Naive thymus-derived CD4-positive, alpha-beta T cell (primary cell): ENCODE measurements around the gene CHD2. TPM values are rescaled to one million over a fixed set of nuclear protein-coding genes. Genes with fewer than 3 reads are reported as not detected.

Source experiments
- ATAC-seq: fragments of 150-1000 bp; cut with Tn5 transposase; 2 replicates; pipeline ENCODE4 v1.10.0; 2021; ENCODE audit warnings: mild to moderate bottlenecking, moderate library complexity
- CTCF ChIA-PET: fragments of 350-600 bp; sonication (Branson Sonifier 250); formaldehyde crosslinking; loops from one replicate; lab custom pipeline; 2021; ENCODE audit warnings: antibody characterized with exemption; lab: Charles Lee
- POLR2A ChIA-PET: fragments of 350-600 bp; sonication (Branson Sonifier 250); formaldehyde crosslinking; loops from one replicate; lab custom pipeline; 2021; ENCODE audit warnings: antibody characterized with exemption, inconsistent platforms; lab: Charles Lee
- DNase-seq, 9 donors: peaks; one replicate each; pipeline versions ENCODE4 v3.0.0 to v3.0.0-alpha.2; 2020 to 2022; ENCODE audit warnings: mixed read lengths in 1 of 9
- H3K27ac ChIP-seq: one replicate; pipeline ENCODE4 v1.7.0; 2013; ENCODE audit warnings: mild to moderate bottlenecking, low read depth, low read length, moderate library complexity
- H3K27me3 ChIP-seq, 2 donors: one replicate each; pipeline ENCODE4 v1.7.0; 2013; ENCODE audit warnings: low read length in 2 of 2, mild to moderate bottlenecking in 2 of 2, moderate library complexity in 2 of 2; ENCODE audit not compliant: control insufficient read depth in 2 of 2, insufficient read depth in 2 of 2
- H3K36me3 ChIP-seq, 3 experiments: 1 replicate in 2 of 3; 2 replicates in 1 of 3; pipeline ENCODE4 v1.7.0; 2013; ENCODE audit warnings: low read length in 3 of 3, mild to moderate bottlenecking in 3 of 3, moderate library complexity in 1 of 3; ENCODE audit not compliant: insufficient read depth in 3 of 3, control insufficient read depth in 2 of 3
- H3K4me1 ChIP-seq, 2 donors: one replicate each; pipeline ENCODE4 v1.7.0; 2013; ENCODE audit warnings: low read length in 2 of 2, mild to moderate bottlenecking in 2 of 2, moderate library complexity in 1 of 2; ENCODE audit not compliant: control insufficient read depth in 2 of 2, insufficient read depth in 2 of 2
- H3K4me3 ChIP-seq: 2 replicates; pipeline ENCODE4 v1.7.0; 2013; ENCODE audit warnings: mild to moderate bottlenecking, low read length
- H3K9me3 ChIP-seq, 3 experiments: 1 replicate in 2 of 3; 2 replicates in 1 of 3; pipeline ENCODE4 v1.7.0; 2013; ENCODE audit warnings: low read length in 3 of 3; ENCODE audit not compliant: control insufficient read depth in 2 of 3
- H3K27ac Mint-ChIP-seq, 9 donors: one replicate each; pipeline ENCODE4 v1.8.0; 2020 to 2022; ENCODE audit warnings: mixed read lengths in 9 of 9, mild to moderate bottlenecking in 8 of 9, moderate library complexity in 5 of 9, inconsistent platforms in 2 of 9
- H3K27me3 Mint-ChIP-seq, 5 donors: one replicate each; pipeline ENCODE4 v1.8.0; 2021 to 2022; ENCODE audit warnings: mixed read lengths in 5 of 5, mild to moderate bottlenecking in 1 of 5
- H3K36me3 Mint-ChIP-seq, 5 donors: one replicate each; pipeline ENCODE4 v1.8.0; 2020 to 2022; ENCODE audit warnings: mixed read lengths in 5 of 5, mild to moderate bottlenecking in 3 of 5, inconsistent platforms in 1 of 5
- H3K4me1 Mint-ChIP-seq, 7 donors: one replicate each; pipeline ENCODE4 v1.8.0; 2020 to 2022; ENCODE audit warnings: mixed read lengths in 7 of 7, mild to moderate bottlenecking in 3 of 7, inconsistent platforms in 1 of 7
- H3K4me3 Mint-ChIP-seq, 10 donors: one replicate each; pipeline ENCODE4 v1.8.0; 2020 to 2022; ENCODE audit warnings: mild to moderate bottlenecking in 10 of 10, mixed read lengths in 10 of 10, moderate library complexity in 6 of 10, inconsistent platforms in 2 of 10
- H3K9me3 Mint-ChIP-seq, 11 donors: one replicate each; pipeline ENCODE4 v1.8.0; 2020 to 2022; ENCODE audit warnings: mixed read lengths in 11 of 11, mild to moderate bottlenecking in 4 of 11, inconsistent platforms in 1 of 11, moderate library complexity in 1 of 11
- intact Hi-C, 2 donors: fragments of 100-400 bp; cut with micrococcal nuclease; formaldehyde crosslinking; loops; one replicate each; pipeline ENCODE4 v1.15.1; 2023
- polyA plus RNA-seq, 2 donors: library from polyadenylated mRNA; unstranded; fragments of 300-500 nt; fragmentation: Illumina TruSeq; gene quantifications; one replicate each; pipeline ENCODE4 v1.2.3, GENCODE V29; 2021
- total RNA-seq, 6 experiments: library from RNA in 5 of 6; stranded (reverse) in 5 of 6; gene quantifications; 1 replicate in 5 of 6; 2 replicates in 1 of 6; pipeline ENCODE4 v1.2.3 and lab custom pipeline; 2021 to 2026

The CHD2 gene
- total and polyA plus RNA-seq, 7 experiments from 2014 or later: 70.0 to 492 (median 371) TPM

- peaks cover 56 to 92% (median 58%) of the 10 kb centered on the region in 3 experiments for H3K36me3 ChIP-seq
- no peak for ATAC-seq
- H3K4me3 Mint-ChIP-seq: no peak overlapping the region
- no peak overlapping the region for H3K27ac ChIP-seq
- H3K9me3 Mint-ChIP-seq: peaks cover 0 to 4% (median 0%) of the 10 kb centered on the region in 11 donors
- CTCF ChIA-PET: no interaction called here
- peaks cover 35 to 77% (median 52%) of the 10 kb centered on the region in 5 donors for H3K36me3 Mint-ChIP-seq
- no peaks in the 10 kb centered on the region for H3K4me1 ChIP-seq
- no peaks in the 10 kb centered on the region for H3K9me3 ChIP-seq
- no peak for DNase-seq
- peak overlapping the region; percentile 21 to 80 (median 48) for H3K27ac Mint-ChIP-seq
- POLR2A ChIA-PET: no interaction called here
- peaks cover 0 to 18% (median 8%) of the 10 kb centered on the region in 7 donors for H3K4me1 Mint-ChIP-seq
- H3K27me3 Mint-ChIP-seq: no peaks in the 10 kb centered on the region
- intact Hi-C loops: no loop called here
- H3K4me3 ChIP-seq: no peak overlapping the region
- H3K27me3 ChIP-seq: no peaks in the 10 kb centered on the region
These were observed 105.0 kb downstream of the CHD2 start for GRCh38 chr15:93005133-93005532.

- POLR2A ChIA-PET: no interaction called here
- CTCF ChIA-PET: no interaction called here
- H3K27me3 Mint-ChIP-seq: no peaks in the 10 kb centered on the region
- Histone ChIP-seq H3K9me3 (no peaks in the 10 kb centered on the region), H3K27me3 (no peaks in the 10 kb centered on the region), H3K36me3 (peaks cover 58 to 94% (median 67%) of the 10 kb centered on the region in 3 experiments), H3K4me1 (no peaks in the 10 kb centered on the region), H3K4me3 (no peak overlapping the region), H3K27ac (no peak overlapping the region)
- H3K4me1 Mint-ChIP-seq: peaks cover 0 to 15% (median 8%) of the 10 kb centered on the region in 7 donors
- peaks cover 0 to 4% (median 0%) of the 10 kb centered on the region in 11 donors for H3K9me3 Mint-ChIP-seq
- no peak for ATAC-seq
- intact Hi-C loops: loop anchor here in 1 of 2 donors (2.0 kb wide), 1 partner anchor 15 kb away; no protein-coding TSS in a partner anchor
- peak overlapping the region in 6 of 9 donors; percentile 11 to 72 (median 48) for H3K27ac Mint-ChIP-seq
- H3K36me3 Mint-ChIP-seq: peaks cover 29 to 74% (median 46%) of the 10 kb centered on the region in 5 donors
- DNase-seq: no peak
- no peak overlapping the region for H3K4me3 Mint-ChIP-seq
These were observed 107.9 kb downstream of the CHD2 start for GRCh38 chr15:93007994-93008393.

- no peaks in the 10 kb centered on the region for H3K27me3 Mint-ChIP-seq
These were observed 112.7 kb downstream of the CHD2 start for GRCh38 chr15:93012786-93013185.

GRCh38 chr15:93017526-93017925, 117.4 kb downstream of the CHD2 start:
- Mint-ChIP-seq H3K4me1 (peaks cover 5 to 61% (median 55%) of the 10 kb centered on the region in 7 donors), H3K27me3 (no peaks in the 10 kb centered on the region), H3K4me3 (no peak overlapping the region), H3K27ac (peak overlapping the region in 6 of 9 donors; percentile 3 to 93 (median 78)), H3K36me3 (peaks cover 45 to 80% (median 67%) of the 10 kb centered on the region in 5 donors), H3K9me3 (peaks cover 0 to 2% (median 0%) of the 10 kb centered on the region in 11 donors)
- no peak overlapping the region for H3K27ac ChIP-seq
- H3K36me3 ChIP-seq: peaks cover 67 to 98% (median 72%) of the 10 kb centered on the region in 3 experiments
- H3K4me3 ChIP-seq: no peak overlapping the region
- ChIA-PET POLR2A (interaction anchor here (0.8 kb wide), 1 partner anchor 115 kb away, joined by 5 read pairs; no protein-coding TSS in a partner anchor), CTCF (no interaction called here)
- intact Hi-C loops: loop anchor here (5.0 kb wide), 2 partner anchors 35 to 40 kb away; no protein-coding TSS in a partner anchor
- H3K4me1 ChIP-seq: peaks cover 0 to 5% of the 10 kb centered on the region in 2 donors
- no peak for ATAC-seq
- no peaks in the 10 kb centered on the region for H3K27me3 ChIP-seq
- DNase-seq: no peak
- no peaks in the 10 kb centered on the region for H3K9me3 ChIP-seq

More at GRCh38 chr15:93012786-93013185, 112.7 kb downstream of the CHD2 start:
- no peak for DNase-seq
- Histone ChIP-seq H3K36me3 (peaks cover 74 to 98% (median 80%) of the 10 kb centered on the region in 3 experiments), H3K4me3 (no peak overlapping the region), H3K27me3 (no peaks in the 10 kb centered on the region), H3K27ac (no peak overlapping the region), H3K9me3 (no peaks in the 10 kb centered on the region), H3K4me1 (no peaks in the 10 kb centered on the region)
- peaks cover 2 to 19% (median 13%) of the 10 kb centered on the region in 7 donors for H3K4me1 Mint-ChIP-seq
- peaks cover 30 to 72% (median 52%) of the 10 kb centered on the region in 5 donors for H3K36me3 Mint-ChIP-seq
- H3K4me3 Mint-ChIP-seq: no peak overlapping the region
- ChIA-PET CTCF (no interaction called here), POLR2A (no interaction called here)
- no peak for ATAC-seq
- H3K27ac Mint-ChIP-seq: peak overlapping the region in 6 of 9 donors; percentile 12 to 76 (median 36)
- peaks cover 0 to 2% (median 0%) of the 10 kb centered on the region in 11 donors for H3K9me3 Mint-ChIP-seq
- intact Hi-C loops: loop anchor here in 1 of 2 donors (5.0 kb wide), 1 partner anchor 75 kb away; no protein-coding TSS in a partner anchor

- H3K27ac Mint-ChIP-seq: peak overlapping the region in 8 of 9 donors; percentile 28 to 93 (median 76)
- Histone ChIP-seq H3K4me3 (no peak overlapping the region), H3K4me1 (peaks cover 0 to 5% of the 10 kb centered on the region in 2 donors), H3K36me3 (peaks cover 57 to 98% (median 62%) of the 10 kb centered on the region in 3 experiments), H3K27ac (no peak overlapping the region), H3K27me3 (no peaks in the 10 kb centered on the region), H3K9me3 (no peaks in the 10 kb centered on the region)
- intact Hi-C loops: loop anchor here (5.0 kb wide), 2 partner anchors 36 to 41 kb away; no protein-coding TSS in a partner anchor
- H3K4me1 Mint-ChIP-seq: peaks cover 14 to 71% (median 66%) of the 10 kb centered on the region in 7 donors
- H3K36me3 Mint-ChIP-seq: peaks cover 53 to 80% (median 72%) of the 10 kb centered on the region in 5 donors
- H3K4me3 Mint-ChIP-seq: no peak overlapping the region
- ChIA-PET CTCF (no interaction called here), POLR2A (interaction anchor here (1.0 kb wide), 1 partner anchor 9 kb away, joined by 3 read pairs; no protein-coding TSS in a partner anchor)
- ATAC-seq (no peak), DNase-seq (no peak)
- H3K27me3 Mint-ChIP-seq: no peaks in the 10 kb centered on the region
- H3K9me3 Mint-ChIP-seq: peaks cover 0 to 2% (median 0%) of the 10 kb centered on the region in 11 donors
These were observed 118.5 kb downstream of the CHD2 start for GRCh38 chr15:93018574-93018973.

- DNase-seq (no peak), ATAC-seq (no peak)
- Histone ChIP-seq H3K27me3 (no peaks in the 10 kb centered on the region), H3K9me3 (no peaks in the 10 kb centered on the region), H3K4me3 (no peak overlapping the region), H3K27ac (no peak overlapping the region), H3K4me1 (peaks cover 0 to 5% of the 10 kb centered on the region in 2 donors), H3K36me3 (peaks cover 55 to 99% (median 63%) of the 10 kb centered on the region in 3 experiments)
- ChIA-PET CTCF (no interaction called here), POLR2A (no interaction called here)
- peak overlapping the region in 8 of 9 donors; percentile 28 to 93 (median 77) for H3K27ac Mint-ChIP-seq
- H3K27me3 Mint-ChIP-seq: no peaks in the 10 kb centered on the region
- peaks cover 0 to 2% (median 0%) of the 10 kb centered on the region in 11 donors for H3K9me3 Mint-ChIP-seq
- intact Hi-C loops: loop anchor here (5.0 kb wide), 2 partner anchors 37 to 42 kb away; no protein-coding TSS in a partner anchor
- peaks cover 53 to 85% (median 71%) of the 10 kb centered on the region in 5 donors for H3K36me3 Mint-ChIP-seq
- peak overlapping the region in 2 of 10 donors; percentile 16 to 17 for H3K4me3 Mint-ChIP-seq
- H3K4me1 Mint-ChIP-seq: peaks cover 15 to 76% (median 68%) of the 10 kb centered on the region in 7 donors
These were observed 119.0 kb downstream of the CHD2 start for GRCh38 chr15:93019090-93019489.
